Measurements from ENCODE around the gene SFRP4. TPM values are rescaled to one million over a fixed set of nuclear protein-coding genes. Genes with fewer than 3 reads are reported as not detected.

SFRP4 gene
- total RNA-seq, 1 experiment from 2014 or later: 0.24 TPM

DNA sequence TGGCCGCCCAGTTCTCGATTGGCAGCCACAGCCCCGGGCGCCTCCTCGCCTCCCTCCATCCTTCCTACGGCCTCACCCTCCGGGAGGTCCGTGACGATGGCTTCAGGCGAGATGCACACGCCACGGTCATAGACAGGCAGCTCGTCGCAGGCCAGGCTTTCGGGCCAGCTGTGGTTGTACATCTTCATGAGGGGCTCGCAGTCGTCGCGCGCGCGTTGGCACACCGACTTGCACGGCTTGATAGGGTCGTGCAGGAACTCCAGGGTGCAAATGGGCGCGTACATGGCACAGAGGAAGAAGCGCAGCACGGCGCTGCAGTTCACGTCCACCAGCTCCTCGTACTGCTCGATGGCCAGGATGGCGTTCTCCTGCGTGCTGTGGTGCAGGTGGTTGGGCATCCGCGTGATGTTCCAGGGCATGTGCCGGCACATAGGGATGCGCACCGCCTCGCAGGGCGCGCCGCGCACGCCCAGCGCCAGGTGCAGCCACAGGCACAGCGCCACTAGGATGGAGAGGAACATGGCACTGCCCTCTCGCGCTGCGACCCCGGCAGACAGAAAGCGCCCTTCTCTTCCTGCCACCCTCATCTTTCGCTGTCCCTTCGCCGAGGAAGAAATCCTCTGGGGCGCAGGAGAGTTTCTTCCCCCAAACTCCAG, 472 bp downstream of the SFRP4 start (continued):
- TF ChIP-seq, protein P1, sequence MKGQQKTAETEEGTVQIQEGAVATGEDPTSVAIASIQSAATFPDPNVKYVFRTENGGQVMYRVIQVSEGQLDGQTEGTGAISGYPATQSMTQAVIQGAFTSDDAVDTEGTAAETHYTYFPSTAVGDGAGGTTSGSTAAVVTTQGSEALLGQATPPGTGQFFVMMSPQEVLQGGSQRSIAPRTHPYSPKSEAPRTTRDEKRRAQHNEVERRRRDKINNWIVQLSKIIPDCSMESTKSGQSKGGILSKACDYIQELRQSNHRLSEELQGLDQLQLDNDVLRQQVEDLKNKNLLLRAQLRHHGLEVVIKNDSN (CRISPR knock-in tag; IDR thresholded peaks at IDR 0.05): peak; percentile 74
- TF ChIP-seq, protein P2, sequence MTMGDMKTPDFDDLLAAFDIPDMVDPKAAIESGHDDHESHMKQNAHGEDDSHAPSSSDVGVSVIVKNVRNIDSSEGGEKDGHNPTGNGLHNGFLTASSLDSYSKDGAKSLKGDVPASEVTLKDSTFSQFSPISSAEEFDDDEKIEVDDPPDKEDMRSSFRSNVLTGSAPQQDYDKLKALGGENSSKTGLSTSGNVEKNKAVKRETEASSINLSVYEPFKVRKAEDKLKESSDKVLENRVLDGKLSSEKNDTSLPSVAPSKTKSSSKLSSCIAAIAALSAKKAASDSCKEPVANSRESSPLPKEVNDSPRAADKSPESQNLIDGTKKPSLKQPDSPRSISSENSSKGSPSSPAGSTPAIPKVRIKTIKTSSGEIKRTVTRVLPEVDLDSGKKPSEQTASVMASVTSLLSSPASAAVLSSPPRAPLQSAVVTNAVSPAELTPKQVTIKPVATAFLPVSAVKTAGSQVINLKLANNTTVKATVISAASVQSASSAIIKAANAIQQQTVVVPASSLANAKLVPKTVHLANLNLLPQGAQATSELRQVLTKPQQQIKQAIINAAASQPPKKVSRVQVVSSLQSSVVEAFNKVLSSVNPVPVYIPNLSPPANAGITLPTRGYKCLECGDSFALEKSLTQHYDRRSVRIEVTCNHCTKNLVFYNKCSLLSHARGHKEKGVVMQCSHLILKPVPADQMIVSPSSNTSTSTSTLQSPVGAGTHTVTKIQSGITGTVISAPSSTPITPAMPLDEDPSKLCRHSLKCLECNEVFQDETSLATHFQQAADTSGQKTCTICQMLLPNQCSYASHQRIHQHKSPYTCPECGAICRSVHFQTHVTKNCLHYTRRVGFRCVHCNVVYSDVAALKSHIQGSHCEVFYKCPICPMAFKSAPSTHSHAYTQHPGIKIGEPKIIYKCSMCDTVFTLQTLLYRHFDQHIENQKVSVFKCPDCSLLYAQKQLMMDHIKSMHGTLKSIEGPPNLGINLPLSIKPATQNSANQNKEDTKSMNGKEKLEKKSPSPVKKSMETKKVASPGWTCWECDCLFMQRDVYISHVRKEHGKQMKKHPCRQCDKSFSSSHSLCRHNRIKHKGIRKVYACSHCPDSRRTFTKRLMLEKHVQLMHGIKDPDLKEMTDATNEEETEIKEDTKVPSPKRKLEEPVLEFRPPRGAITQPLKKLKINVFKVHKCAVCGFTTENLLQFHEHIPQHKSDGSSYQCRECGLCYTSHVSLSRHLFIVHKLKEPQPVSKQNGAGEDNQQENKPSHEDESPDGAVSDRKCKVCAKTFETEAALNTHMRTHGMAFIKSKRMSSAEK (CRISPR knock-in tag; IDR thresholded peaks at IDR 0.05; ENCODE audit: borderline replicate concordance): no peak
- TF ChIP-seq AR (CRISPR knock-in tag; IDR thresholded peaks at IDR 0.05) (no peak), ZNF423 (CRISPR knock-in tag; IDR thresholded peaks at IDR 0.05) (no peak), SP1 (CRISPR knock-in tag; conservative IDR thresholded peaks at IDR 0.05) (no peak), ESRRA (CRISPR knock-in tag; IDR thresholded peaks at IDR 0.05; ENCODE audit: borderline replicate concordance) (peak; percentile 88; the same call in 1 of the 2 replicates), IRF2 (CRISPR knock-in tag; IDR thresholded peaks at IDR 0.05; ENCODE audit: borderline replicate concordance, low read depth) (peak; percentile 57; the same call in 1 of the 2 replicates), FOXJ3 (CRISPR knock-in tag; IDR thresholded peaks at IDR 0.05; ENCODE audit: borderline replicate concordance) (no peak), PRRX2 (CRISPR knock-in tag; IDR thresholded peaks at IDR 0.05) (no peak), ATF3 (CRISPR knock-in tag; conservative IDR thresholded peaks at IDR 0.05) (peak; percentile 94), NFATC4 (CRISPR knock-in tag; IDR thresholded peaks at IDR 0.05) (no peak), MXD4 (CRISPR knock-in tag; IDR thresholded peaks at IDR 0.05; ENCODE audit: borderline replicate concordance) (no peak), NFYB (CRISPR knock-in tag; conservative IDR thresholded peaks at IDR 0.05; ENCODE audit: low read depth) (peak; percentile 38; the same call in 1 of the 2 replicates), RORB (CRISPR knock-in tag; IDR thresholded peaks at IDR 0.05) (no peak)
- TF ChIP-seq, protein P3, sequence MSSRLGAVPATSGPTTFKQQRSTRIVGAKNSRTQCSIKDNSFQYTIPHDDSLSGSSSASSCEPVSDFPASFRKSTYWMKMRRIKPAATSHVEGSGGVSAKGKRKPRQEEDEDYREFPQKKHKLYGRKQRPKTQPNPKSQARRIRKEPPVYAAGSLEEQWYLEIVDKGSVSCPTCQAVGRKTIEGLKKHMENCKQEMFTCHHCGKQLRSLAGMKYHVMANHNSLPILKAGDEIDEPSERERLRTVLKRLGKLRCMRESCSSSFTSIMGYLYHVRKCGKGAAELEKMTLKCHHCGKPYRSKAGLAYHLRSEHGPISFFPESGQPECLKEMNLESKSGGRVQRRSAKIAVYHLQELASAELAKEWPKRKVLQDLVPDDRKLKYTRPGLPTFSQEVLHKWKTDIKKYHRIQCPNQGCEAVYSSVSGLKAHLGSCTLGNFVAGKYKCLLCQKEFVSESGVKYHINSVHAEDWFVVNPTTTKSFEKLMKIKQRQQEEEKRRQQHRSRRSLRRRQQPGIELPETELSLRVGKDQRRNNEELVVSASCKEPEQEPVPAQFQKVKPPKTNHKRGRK (CRISPR knock-in tag; IDR thresholded peaks at IDR 0.05; ENCODE audit: borderline replicate concordance): 0 out of 2 replicates have a peak, but pooled peaks have one; percentile 23
- TF ChIP-seq, protein P4, sequence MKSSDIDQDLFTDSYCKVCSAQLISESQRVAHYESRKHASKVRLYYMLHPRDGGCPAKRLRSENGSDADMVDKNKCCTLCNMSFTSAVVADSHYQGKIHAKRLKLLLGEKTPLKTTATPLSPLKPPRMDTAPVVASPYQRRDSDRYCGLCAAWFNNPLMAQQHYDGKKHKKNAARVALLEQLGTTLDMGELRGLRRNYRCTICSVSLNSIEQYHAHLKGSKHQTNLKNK (CRISPR knock-in tag; IDR thresholded peaks at IDR 0.05): no peak
- TF ChIP-seq, protein P5, sequence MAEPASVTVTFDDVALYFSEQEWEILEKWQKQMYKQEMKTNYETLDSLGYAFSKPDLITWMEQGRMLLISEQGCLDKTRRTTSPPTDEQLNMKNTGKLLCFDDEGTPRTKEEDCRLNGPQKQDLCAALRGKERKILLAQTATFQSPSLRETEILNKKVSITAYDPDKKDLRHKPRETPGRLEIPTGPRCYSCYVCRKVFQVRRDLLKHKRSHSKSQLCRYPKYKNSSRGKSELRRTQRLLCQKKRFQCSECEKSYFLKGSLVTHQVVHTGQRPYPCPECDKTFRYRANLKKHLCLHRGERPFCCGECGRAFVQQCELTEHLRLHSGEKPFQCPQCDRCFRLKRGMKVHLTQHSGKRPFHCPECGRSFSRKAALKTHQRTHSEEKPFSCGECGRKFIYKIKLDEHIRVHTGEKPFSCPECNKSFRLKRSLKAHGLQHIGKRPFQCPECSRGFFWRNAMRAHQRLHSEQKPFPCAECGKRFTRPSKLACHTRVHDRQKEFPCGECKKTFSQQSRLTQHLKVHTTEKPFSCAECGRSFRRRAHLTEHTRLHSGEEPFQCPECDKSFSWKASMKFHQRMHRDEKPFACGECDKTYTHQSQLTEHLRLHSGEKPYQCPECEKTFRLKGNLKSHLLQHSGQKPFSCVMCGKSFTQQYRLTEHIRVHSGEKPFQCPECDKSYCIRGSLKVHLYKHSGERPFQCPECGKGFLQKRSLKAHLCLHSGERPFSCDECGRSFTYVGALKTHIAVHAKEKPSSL (CRISPR knock-in tag; conservative IDR thresholded peaks at IDR 0.05): no peak
- TF ChIP-seq, protein P6, sequence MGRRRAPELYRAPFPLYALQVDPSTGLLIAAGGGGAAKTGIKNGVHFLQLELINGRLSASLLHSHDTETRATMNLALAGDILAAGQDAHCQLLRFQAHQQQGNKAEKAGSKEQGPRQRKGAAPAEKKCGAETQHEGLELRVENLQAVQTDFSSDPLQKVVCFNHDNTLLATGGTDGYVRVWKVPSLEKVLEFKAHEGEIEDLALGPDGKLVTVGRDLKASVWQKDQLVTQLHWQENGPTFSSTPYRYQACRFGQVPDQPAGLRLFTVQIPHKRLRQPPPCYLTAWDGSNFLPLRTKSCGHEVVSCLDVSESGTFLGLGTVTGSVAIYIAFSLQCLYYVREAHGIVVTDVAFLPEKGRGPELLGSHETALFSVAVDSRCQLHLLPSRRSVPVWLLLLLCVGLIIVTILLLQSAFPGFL (CRISPR knock-in tag; IDR thresholded peaks at IDR 0.05; ENCODE audit: borderline replicate concordance): peak; percentile 23; the same call in 1 of the 2 replicates
- TF ChIP-seq, protein P7, sequence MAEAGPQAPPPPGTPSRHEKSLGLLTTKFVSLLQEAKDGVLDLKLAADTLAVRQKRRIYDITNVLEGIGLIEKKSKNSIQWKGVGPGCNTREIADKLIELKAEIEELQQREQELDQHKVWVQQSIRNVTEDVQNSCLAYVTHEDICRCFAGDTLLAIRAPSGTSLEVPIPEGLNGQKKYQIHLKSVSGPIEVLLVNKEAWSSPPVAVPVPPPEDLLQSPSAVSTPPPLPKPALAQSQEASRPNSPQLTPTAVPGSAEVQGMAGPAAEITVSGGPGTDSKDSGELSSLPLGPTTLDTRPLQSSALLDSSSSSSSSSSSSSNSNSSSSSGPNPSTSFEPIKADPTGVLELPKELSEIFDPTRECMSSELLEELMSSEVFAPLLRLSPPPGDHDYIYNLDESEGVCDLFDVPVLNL (CRISPR knock-in tag; IDR thresholded peaks at IDR 0.05; ENCODE audit: borderline replicate concordance, low read depth): peak; percentile 86

All from WTC11 (cell line).